Hepatocyte (in vitro differentiated cells): ENCODE measurements around the gene KIF15.
"Not testable (repeated sequence)": the region's sequence is repeated elsewhere in the genome, so short reads cannot be mapped to it uniquely, and the experiment has no call there.

ENCODE experiments used
- CTCF ChIP-seq: fragments of 200-600 bp; sonication (generic); IDR thresholded peaks from 2 replicates; pipeline ENCODE4 v1.5.1; 2016; ENCODE audit warnings: antibody characterized with exemption, mild to moderate bottlenecking; ENCODE audit not compliant: poor library complexity
- EZH2 ChIP-seq: fragments of 200-600 bp; sonication (generic); IDR thresholded peaks from 2 replicates; pipeline ENCODE4 v1.6.1; 2016; ENCODE audit warnings: antibody characterized with exemption, mild to moderate bottlenecking, borderline replicate concordance
- EZH2phosphoT487 ChIP-seq: fragments of 200-600 bp; sonication (generic); IDR thresholded peaks from one replicate; pipeline ENCODE4 v1.6.1; 2018; ENCODE audit warnings: antibody characterized with exemption, mild to moderate bottlenecking, low read depth, moderate library complexity; ENCODE audit not compliant: unreplicated experiment, severe bottlenecking

- not testable (repeated sequence) for TF ChIP-seq CTCF, EZH2, EZH2phosphoT487
Measured at GRCh38 chr3:44821206-44821605, 59.6 kb downstream of the KIF15 start.
